PC-3 (cell line): ENCODE measurements around the gene SCARB2.

Experiments
- EZH2 ChIP-seq: fragments of 300-600 bp; sonication (generic); IDR thresholded peaks from one replicate; pipeline ENCODE4 v1.6.1; 2017; ENCODE audit warnings: antibody characterized with exemption, mild to moderate bottlenecking, low read length; ENCODE audit not compliant: unreplicated experiment
- EZH2phosphoT487 ChIP-seq: fragments of 300-600 bp; sonication (generic); IDR thresholded peaks from 2 replicates; pipeline ENCODE4 v1.6.1; 2018; ENCODE audit warnings: mild to moderate bottlenecking, antibody characterized with exemption, low read length, borderline replicate concordance
- TF ChIP-seq, protein P1 (sequence below): fragments of 300-600 bp; sonication (generic); conservative IDR thresholded peaks from 2 replicates; pipeline ENCODE4 v1.5.1; 2017; ENCODE audit warnings: antibody characterized with exemption, low read depth, mild to moderate bottlenecking, low read length

DNA sequence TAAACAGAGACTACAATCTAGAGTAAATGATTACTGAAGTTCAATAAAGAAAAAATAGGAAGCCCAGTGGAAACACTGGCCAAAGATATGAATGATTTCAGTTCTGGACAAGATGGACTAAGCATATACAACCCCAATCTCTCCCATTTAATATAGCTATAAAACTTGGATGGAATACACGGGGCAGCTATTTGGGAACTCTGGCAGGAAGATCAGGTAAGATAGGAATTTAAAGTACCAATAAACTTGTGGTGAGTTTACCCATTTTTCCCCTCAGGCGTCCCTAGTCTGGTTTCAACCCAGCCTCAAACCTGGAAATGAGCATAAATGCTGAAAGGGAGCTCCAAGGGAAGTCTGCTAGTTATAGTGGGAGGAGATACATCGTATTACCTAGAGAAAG, 85.9 kb downstream of the SCARB2 start:
- TF ChIP-seq, protein P1, sequence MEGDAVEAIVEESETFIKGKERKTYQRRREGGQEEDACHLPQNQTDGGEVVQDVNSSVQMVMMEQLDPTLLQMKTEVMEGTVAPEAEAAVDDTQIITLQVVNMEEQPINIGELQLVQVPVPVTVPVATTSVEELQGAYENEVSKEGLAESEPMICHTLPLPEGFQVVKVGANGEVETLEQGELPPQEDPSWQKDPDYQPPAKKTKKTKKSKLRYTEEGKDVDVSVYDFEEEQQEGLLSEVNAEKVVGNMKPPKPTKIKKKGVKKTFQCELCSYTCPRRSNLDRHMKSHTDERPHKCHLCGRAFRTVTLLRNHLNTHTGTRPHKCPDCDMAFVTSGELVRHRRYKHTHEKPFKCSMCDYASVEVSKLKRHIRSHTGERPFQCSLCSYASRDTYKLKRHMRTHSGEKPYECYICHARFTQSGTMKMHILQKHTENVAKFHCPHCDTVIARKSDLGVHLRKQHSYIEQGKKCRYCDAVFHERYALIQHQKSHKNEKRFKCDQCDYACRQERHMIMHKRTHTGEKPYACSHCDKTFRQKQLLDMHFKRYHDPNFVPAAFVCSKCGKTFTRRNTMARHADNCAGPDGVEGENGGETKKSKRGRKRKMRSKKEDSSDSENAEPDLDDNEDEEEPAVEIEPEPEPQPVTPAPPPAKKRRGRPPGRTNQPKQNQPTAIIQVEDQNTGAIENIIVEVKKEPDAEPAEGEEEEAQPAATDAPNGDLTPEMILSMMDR = no peak
- TF ChIP-seq EZH2 = no peak
- TF ChIP-seq EZH2phosphoT487 = no peak
